Activated CD4-positive, alpha-beta T cell treated with anti-CD3 and anti-CD28 coated beads for 36 hours (primary cell): ENCODE data around the gene GSN. TPM values are rescaled to one million over a fixed set of nuclear protein-coding genes. Genes with fewer than 3 reads are reported as not detected.
A peak's percentile ranks its signal among the peaks of the same experiment; 100 is the strongest.

Experiments
- ATAC-seq: fragments of 200-7000 bp; cut with Tn5 transposase; one replicate; pipeline ENCODE4 v1.10.0; 2021; ENCODE audit warnings: mild to moderate bottlenecking, moderate library complexity
- CTCF ChIA-PET: fragments of 350-600 bp; sonication (Branson Sonifier 250); formaldehyde crosslinking; loops from one replicate; lab custom pipeline; 2021; ENCODE audit warnings: antibody characterized with exemption; lab: Charles Lee
- POLR2A ChIA-PET: fragments of 350-600 bp; sonication (Branson Sonifier 250); formaldehyde crosslinking; loops from one replicate; lab custom pipeline; 2021; ENCODE audit warnings: antibody characterized with exemption, inconsistent platforms; lab: Charles Lee
- DNase-seq: peaks from one replicate; pipeline ENCODE4 v3.0.0-alpha.2; 2020
- H3K27ac Mint-ChIP-seq: one replicate; pipeline ENCODE4 v1.8.0; 2021; ENCODE audit warnings: mixed read lengths
- H3K27me3 Mint-ChIP-seq: one replicate; pipeline ENCODE4 v1.8.0; 2021; ENCODE audit warnings: mixed read lengths
- H3K36me3 Mint-ChIP-seq: one replicate; pipeline ENCODE4 v1.8.0; 2021; ENCODE audit warnings: low read depth, mixed read lengths
- H3K4me1 Mint-ChIP-seq: one replicate; pipeline ENCODE4 v1.8.0; 2021; ENCODE audit warnings: mixed read lengths
- H3K4me3 Mint-ChIP-seq: one replicate; pipeline ENCODE4 v1.8.0; 2021; ENCODE audit warnings: mild to moderate bottlenecking, moderate library complexity, mixed read lengths
- H3K9me3 Mint-ChIP-seq: one replicate; pipeline ENCODE4 v1.8.0; 2021; ENCODE audit warnings: low read depth, mixed read lengths
- intact Hi-C, 2 experiments: fragments of 100-400 bp; cut with DNase I in 1 of 2; cut with micrococcal nuclease in 1 of 2; formaldehyde crosslinking; loops; one replicate each; pipeline versions ENCODE4 v1.14.2 to v1.15.1; 2022 to 2024; cut with DNase I, micrococcal nuclease
- total RNA-seq, 2 experiments: library from RNA; stranded (reverse); gene quantifications; one replicate each; pipeline ENCODE4 v1.2.3, GENCODE V29; 2021

The GSN gene
- total RNA-seq, 2 experiments from 2014 or later: 1.7 to 1.9 TPM

- H3K4me1 Mint-ChIP-seq: peaks cover 12% of the 10 kb centered on the region
- intact Hi-C loops: no loop called here
- no peaks in the 10 kb centered on the region for H3K36me3 Mint-ChIP-seq
- ChIA-PET POLR2A (no interaction called here), CTCF (interaction anchor here (0.5 to 11.8 kb wide), 53 partner anchors 10 to 677 kb away, joined by 3 to 276 read pairs (median 5); partner anchors contain the start of gene GSN)
- no peak for ATAC-seq
- H3K9me3 Mint-ChIP-seq: no peaks in the 10 kb centered on the region
- no peaks in the 10 kb centered on the region for H3K27me3 Mint-ChIP-seq
- no peak for DNase-seq
- H3K4me3 Mint-ChIP-seq: no peak overlapping the region
- no peak overlapping the region for H3K27ac Mint-ChIP-seq
These were observed 51.4 kb downstream of the GSN start for GRCh38 chr9:121319383-121319780.

- peak; percentile 29 for DNase-seq
- Mint-ChIP-seq H3K36me3 (no peaks in the 10 kb centered on the region), H3K27me3 (no peaks in the 10 kb centered on the region), H3K27ac (no peak overlapping the region), H3K4me1 (peaks cover 12% of the 10 kb centered on the region), H3K4me3 (no peak overlapping the region), H3K9me3 (no peaks in the 10 kb centered on the region)
- intact Hi-C loops: loop anchor here in 1 of 2 experiments (5.0 kb wide), 1 partner anchor 176 kb away; the partner anchor contains the start of gene GGTA1
- CTCF ChIA-PET: interaction anchor here (0.6 to 11.8 kb wide), 28 partner anchors 13 to 663 kb away, joined by 3 to 276 read pairs (median 6); partner anchors contain the start of gene GSN
- no peak for ATAC-seq
- POLR2A ChIA-PET: no interaction called here
These were observed 53.1 kb downstream of the GSN start for GRCh38 chr9:121321016-121321503.

GRCh38 chr9:121322037-121322736 is 54.2 kb downstream of the GSN start:
- no peak overlapping the region for H3K27ac Mint-ChIP-seq
- peaks cover 12% of the 10 kb centered on the region for H3K4me1 Mint-ChIP-seq
- ChIA-PET POLR2A (no interaction called here), CTCF (interaction anchor here (0.9 to 11.8 kb wide), 4 partner anchors 54 to 108 kb away, joined by 3 to 276 read pairs (median 22); no protein-coding TSS in a partner anchor)
- ATAC-seq (peak; percentile 37), DNase-seq (no peak)
- intact Hi-C loops: loop anchor here in 1 of 2 experiments (5.0 kb wide), 1 partner anchor 175 kb away; the partner anchor contains the start of gene GGTA1
- no peaks in the 10 kb centered on the region for H3K9me3 Mint-ChIP-seq
- H3K36me3 Mint-ChIP-seq: no peaks in the 10 kb centered on the region
- no peak overlapping the region for H3K4me3 Mint-ChIP-seq
- no peaks in the 10 kb centered on the region for H3K27me3 Mint-ChIP-seq

GRCh38 chr9:121322737-121323448 is 54.9 kb downstream of the GSN start:
- no peak for DNase-seq
- no peak overlapping the region for H3K27ac Mint-ChIP-seq

GRCh38 chr9:121323449-121324151 is 55.6 kb downstream of the GSN start:
- Mint-ChIP-seq H3K4me1 (peaks cover 12% of the 10 kb centered on the region), H3K9me3 (no peaks in the 10 kb centered on the region), H3K4me3 (no peak overlapping the region), H3K27ac (no peak overlapping the region), H3K36me3 (no peaks in the 10 kb centered on the region), H3K27me3 (no peaks in the 10 kb centered on the region)
- CTCF ChIA-PET: interaction anchor here (0.6 to 11.8 kb wide), 3 partner anchors 80 to 121 kb away, joined by 3 to 276 read pairs (median 3); no protein-coding TSS in a partner anchor
- POLR2A ChIA-PET: no interaction called here
- DNase-seq: no peak
- ATAC-seq: no peak
- intact Hi-C loops: loop anchor here in 1 of 2 experiments (5.0 kb wide), 1 partner anchor 174 kb away; the partner anchor contains the start of gene GGTA1

More at GRCh38 chr9:121322737-121323448, 54.9 kb downstream of the GSN start:
- Mint-ChIP-seq H3K4me1 (peaks cover 12% of the 10 kb centered on the region), H3K4me3 (no peak overlapping the region), H3K36me3 (no peaks in the 10 kb centered on the region), H3K9me3 (no peaks in the 10 kb centered on the region), H3K27me3 (no peaks in the 10 kb centered on the region)
- POLR2A ChIA-PET: no interaction called here
- CTCF ChIA-PET: interaction anchor here (0.9 to 11.8 kb wide), 3 partner anchors 53 to 81 kb away, joined by 3 to 276 read pairs (median 4); no protein-coding TSS in a partner anchor
- no peak for ATAC-seq
- intact Hi-C loops: loop anchor here in 1 of 2 experiments (5.0 kb wide), 1 partner anchor 174 kb away; the partner anchor contains the start of gene GGTA1

- Mint-ChIP-seq H3K9me3 (no peaks in the 10 kb centered on the region), H3K27me3 (no peaks in the 10 kb centered on the region), H3K36me3 (no peaks in the 10 kb centered on the region), H3K4me1 (peaks cover 12% of the 10 kb centered on the region), H3K4me3 (no peak overlapping the region), H3K27ac (no peak overlapping the region)
- CTCF ChIA-PET: interaction anchor here (0.6 to 11.8 kb wide), 3 partner anchors 80 to 120 kb away, joined by 3 to 276 read pairs (median 3); no protein-coding TSS in a partner anchor
- intact Hi-C loops: loop anchor here in 1 of 2 experiments (5.0 kb wide), 1 partner anchor 173 kb away; the partner anchor contains the start of gene GGTA1
- ATAC-seq: no peak
- no peak for DNase-seq
- POLR2A ChIA-PET: no interaction called here
These were observed 56.4 kb downstream of the GSN start for GRCh38 chr9:121324316-121324715.

- ChIA-PET CTCF (interaction anchor here (1.6 kb wide), 1 partner anchor 112 kb away, joined by 3 read pairs; no protein-coding TSS in a partner anchor), POLR2A (no interaction called here)
These were observed 56.8 kb downstream of the GSN start for GRCh38 chr9:121324755-121325154.

GRCh38 chr9:121325387-121325786 is 57.4 kb downstream of the GSN start:
- CTCF ChIA-PET: interaction anchor here (0.7 to 1.6 kb wide), 2 partner anchors 112 to 213 kb away, joined by 3 to 4 read pairs; no protein-coding TSS in a partner anchor
- no peak overlapping the region for H3K27ac Mint-ChIP-seq
- intact Hi-C loops: no loop called here
- ATAC-seq (no peak), DNase-seq (no peak)
- no peaks in the 10 kb centered on the region for H3K27me3 Mint-ChIP-seq
- H3K4me3 Mint-ChIP-seq: no peak overlapping the region
- H3K9me3 Mint-ChIP-seq: no peaks in the 10 kb centered on the region
- POLR2A ChIA-PET: no interaction called here
- no peaks in the 10 kb centered on the region for H3K36me3 Mint-ChIP-seq
- peaks cover 12% of the 10 kb centered on the region for H3K4me1 Mint-ChIP-seq

More at GRCh38 chr9:121324755-121325154, 56.8 kb downstream of the GSN start:
- Mint-ChIP-seq H3K27me3 (no peaks in the 10 kb centered on the region), H3K36me3 (no peaks in the 10 kb centered on the region), H3K9me3 (no peaks in the 10 kb centered on the region), H3K4me3 (no peak overlapping the region), H3K27ac (no peak overlapping the region), H3K4me1 (peaks cover 12% of the 10 kb centered on the region)
- no peak for DNase-seq
- no peak for ATAC-seq
- intact Hi-C loops: loop anchor here in 1 of 2 experiments (5.0 kb wide), 1 partner anchor 173 kb away; the partner anchor contains the start of gene GGTA1

GRCh38 chr9:121326130-121326838 is 58.3 kb downstream of the GSN start:
- Mint-ChIP-seq H3K36me3 (no peaks in the 10 kb centered on the region), H3K9me3 (no peaks in the 10 kb centered on the region), H3K27me3 (no peaks in the 10 kb centered on the region), H3K4me3 (no peak overlapping the region), H3K4me1 (peaks cover 6% of the 10 kb centered on the region), H3K27ac (no peak overlapping the region)
- CTCF ChIA-PET: no interaction called here
- intact Hi-C loops: no loop called here
- DNase-seq: no peak
- no peak for ATAC-seq
- POLR2A ChIA-PET: interaction anchor here (0.5 kb wide), 1 partner anchor 75 kb away, joined by 3 read pairs; no protein-coding TSS in a partner anchor
